Stimulated activated CD4-positive, alpha-beta T cell treated with anti-CD3 and anti-CD28 coated beads, Interleukin-12 subunit alpha, Interleukin-12 subunit beta, amount 100 ng/mL, for 4 hours (primary cell): ENCODE results near the gene LBH.

Experiments used
- DNase-seq: peaks from one replicate; pipeline ENCODE4 v3.0.0-alpha.2; 2020

LBH gene

DNA sequence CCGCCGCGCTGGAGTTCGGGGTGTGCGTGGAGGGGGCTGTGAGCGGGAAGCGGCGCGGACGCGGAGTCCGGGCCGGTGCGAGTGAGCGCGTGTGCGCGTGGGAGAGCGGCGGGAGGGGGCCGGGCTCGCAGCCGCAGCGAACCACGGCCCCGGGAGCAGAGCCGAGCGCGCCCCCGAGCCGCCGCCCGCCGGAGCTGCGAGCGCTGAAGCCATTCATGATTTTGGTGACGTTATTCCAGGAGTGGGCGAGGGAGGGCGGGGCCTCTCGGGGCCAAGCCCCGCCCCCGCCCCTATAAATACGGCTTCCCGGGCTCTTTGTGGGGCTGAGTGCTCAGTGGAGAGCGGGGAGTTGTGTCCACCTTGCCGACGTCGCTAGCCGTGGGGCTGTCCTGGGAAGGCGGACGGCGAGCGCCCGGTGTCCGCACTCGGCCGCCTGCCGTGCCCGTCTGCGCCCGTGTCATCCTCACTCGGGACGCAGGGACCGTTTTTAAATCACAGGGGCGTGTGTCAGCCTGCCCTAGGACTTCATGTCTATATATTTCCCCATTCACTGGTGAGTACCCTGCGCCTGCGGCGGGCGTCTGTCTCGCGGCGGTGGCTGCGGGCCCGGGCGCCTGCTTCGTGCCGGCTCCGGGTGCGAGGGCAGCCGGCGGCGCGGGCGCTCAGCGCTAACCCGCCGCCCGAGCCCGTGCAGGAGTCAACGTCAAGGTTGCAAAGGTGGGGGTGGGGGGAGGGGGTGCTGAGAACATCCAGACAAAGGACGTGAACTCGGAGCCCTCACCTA lies at the start of gene LBH:
Gene LBH, plus strand, starts transcription at position 323 of the 784 bp plus-strand sequence. Its CDS starts 205 bp downstream, at position 528.
- peak; percentile 86 for DNase-seq

DNA sequence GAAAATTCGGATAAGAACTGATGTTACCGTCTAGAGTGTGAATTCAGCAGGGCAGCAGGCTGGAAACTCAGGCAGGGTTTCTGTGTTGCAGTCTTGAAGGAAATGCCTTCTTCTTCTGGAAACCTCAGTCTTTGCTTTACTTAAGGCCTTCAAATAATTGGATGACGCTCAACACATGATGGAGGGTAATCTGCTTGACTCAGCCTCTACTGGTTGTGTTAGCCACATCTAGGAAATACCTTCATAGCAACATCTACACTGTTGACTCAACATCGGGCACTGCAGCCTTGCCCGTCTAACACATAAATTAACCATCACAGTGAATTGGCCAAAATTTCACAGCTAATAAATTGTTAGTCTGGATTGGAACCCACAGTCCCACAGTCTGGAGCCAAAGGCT lies 47.3 kb upstream of the LBH start:
- no peak for DNase-seq

DNA sequence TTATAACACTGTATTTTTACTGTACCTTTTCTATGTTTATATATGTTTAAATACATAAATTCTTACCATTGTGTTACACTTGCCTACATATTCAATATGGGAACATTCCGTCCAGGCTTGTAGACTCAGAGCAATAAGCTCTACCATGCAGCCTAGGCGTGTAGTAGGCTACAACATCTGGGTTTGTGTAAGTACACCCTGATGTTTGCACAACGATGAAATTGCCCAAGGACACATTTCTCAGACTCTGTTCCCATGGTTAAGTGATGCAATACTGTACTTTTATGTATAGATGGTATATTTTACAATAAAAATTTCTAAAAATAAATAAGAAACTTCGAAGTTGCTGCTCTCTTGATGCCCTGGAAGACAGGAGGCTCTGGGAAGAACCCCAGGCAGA lies 46.2 kb upstream of the LBH start:
- DNase-seq, result no peak

DNA sequence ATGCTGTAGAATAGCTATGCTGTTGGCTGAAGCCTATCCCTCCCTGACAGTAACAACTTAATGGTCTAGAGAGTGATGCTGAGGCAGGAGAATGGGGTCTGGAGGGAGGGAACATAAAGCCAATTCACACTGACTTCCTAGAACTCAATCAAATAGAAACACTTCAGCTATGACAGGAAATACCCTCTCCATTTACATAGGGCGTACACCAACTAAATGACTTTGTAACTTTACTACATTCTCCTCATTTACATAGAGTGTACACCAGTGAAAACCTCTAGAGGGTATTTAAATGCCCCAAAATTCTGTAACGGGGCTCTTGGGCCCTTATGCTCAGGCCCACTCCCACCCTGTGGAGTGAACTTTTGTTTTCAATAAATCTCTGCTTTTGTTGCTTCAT lies 43.0 kb upstream of the LBH start:
- DNase-seq, result no peak

DNA sequence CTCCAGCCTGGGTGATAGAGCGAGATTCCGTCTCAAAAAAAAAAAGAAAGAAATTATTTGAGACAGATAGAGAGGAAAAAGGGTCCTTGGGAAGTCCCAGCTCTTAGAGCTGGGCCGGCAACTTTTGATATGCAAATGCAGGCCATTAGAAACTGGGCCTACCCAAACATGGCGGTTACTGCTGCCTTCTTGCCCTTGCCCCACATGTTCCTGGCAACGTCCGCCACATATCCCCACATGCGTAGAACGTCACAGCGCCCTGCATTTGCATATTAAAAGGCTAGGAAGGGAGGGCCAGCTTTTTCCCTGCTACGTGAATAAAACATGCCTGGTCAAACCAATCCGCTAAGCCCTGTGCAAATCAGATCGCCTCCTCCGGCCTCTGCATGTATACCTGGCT lies 40.7 kb upstream of the LBH start:
- DNase-seq, result no peak

DNA sequence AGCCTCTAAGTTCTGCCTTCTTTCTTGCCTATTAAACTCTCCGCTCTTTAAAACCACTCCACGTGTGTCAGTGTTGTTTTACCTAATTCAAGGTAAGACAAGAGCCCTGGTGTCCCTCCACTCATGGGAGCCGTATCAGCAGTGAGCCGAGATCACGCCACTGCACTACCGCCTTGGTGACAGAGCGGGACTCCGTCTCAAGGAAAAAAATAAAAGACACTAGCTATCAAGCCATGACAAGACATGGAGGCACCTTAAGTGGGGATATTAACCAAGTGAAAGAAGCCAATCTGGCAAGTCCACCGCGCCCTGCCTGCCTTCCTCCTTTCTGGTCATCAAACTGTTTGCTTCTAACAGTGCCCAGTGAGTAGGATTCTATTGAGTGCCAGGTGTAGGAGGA lies 40.2 kb upstream of the LBH start:
- DNase-seq, result no peak

DNA sequence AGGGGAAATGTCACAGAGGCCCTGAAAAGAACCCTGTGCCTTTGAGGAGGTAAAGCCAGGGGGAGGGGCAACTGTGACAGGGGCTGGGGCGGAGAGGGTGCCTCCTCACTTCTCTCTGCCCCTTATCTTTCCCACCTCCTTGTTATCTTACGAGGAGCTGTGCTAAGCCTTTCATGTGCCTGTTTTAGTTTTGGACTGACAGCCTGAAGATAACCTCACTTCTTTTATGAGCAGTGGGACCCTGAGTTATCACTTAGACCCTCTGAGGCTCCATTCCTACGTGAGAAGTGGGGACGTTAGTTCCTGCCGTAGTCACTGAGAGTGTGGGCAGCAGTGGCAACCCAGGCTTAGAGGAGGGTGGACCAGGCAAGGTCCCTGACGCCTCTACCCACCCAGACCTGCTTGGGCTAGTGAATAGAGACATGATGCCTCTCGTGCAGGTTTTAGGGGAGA lies 39.5 kb upstream of the LBH start:
- DNase-seq, result no peak

DNA sequence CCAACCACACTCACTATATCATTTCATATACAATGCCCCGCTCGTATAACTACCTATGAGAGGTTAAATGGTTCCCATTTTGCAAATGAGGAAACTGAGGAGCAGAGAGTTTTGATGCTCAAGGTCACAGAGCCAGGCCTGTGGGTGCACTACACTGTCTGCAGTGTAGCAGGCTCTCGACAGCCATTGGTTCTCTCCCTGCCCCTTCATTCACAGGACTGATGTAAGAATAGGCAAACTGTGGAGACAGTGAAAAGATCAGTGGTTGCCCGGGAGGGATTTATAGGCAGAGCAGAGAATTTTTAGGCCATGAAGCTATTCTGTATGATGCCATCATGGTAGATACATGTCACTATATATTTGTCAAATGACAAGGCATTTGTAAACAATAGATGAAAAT lies 39.0 kb upstream of the LBH start:
- no peak for DNase-seq

DNA sequence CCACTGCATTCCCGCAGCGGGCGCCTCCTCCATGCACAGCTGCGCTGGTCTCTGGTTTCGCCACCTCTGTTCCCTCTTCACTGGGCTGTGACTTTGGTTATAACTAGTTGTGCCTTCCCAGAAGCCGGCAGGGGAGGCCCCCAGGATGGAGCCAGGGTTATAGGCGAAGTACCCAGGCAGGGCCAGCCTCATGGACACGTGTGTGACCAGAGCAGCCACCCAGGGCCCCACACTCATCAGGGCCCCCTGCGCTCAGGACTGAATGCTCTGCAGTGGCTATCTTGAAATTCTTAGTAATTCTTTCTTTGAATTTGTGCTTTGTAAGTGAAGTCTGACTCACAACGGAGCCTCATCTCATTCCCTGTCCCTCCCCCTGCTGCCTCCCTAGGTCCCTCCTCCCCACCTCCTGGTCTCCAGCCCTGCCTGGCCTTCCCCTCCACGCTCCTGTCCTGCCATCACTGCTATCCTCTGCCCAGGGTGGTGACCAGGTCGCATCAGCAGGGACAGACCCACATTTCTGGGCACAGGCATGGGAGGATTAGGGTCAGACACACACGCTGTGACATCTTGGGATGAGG lies 38.1 kb upstream of the LBH start:
- DNase-seq, result no peak

DNA sequence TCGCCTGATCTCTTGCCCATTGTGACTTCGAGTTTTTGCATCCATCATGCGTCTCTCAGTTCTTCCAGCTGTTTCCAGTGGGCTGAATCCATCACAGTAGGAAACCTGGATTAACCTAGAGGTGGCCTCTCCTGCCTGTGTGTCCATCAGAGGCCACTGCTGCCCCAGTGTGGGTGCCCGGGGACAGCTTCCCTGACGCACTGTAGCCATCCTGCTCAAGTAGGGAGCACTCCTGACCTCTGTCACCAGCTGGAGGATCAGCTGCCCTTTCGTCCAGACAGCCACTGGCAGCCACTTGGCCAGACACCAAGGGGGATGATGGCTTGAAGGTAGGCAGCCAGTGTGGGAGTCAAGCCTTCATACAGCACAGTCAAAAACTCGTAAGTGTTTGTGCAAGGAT lies 36.9 kb upstream of the LBH start:
- DNase-seq, result no peak

DNA sequence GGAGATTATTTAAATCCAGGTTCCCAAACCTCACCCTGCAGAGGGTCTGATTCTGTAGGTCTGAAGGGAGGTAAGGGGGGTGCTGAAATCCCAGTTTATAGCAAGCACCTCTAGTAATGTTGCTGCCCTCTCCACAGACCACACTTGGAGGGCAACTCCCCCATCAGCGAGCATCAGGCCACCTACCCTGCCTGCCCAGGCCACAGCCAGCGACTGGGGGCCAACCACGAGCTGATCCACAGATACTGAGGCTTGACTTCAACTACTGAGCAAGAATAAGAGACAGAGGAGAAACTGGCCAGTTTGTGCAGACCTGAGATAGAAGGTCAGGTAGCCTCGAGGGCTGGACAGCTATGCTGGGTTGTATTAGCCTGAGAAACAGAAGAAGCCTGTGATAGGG lies 36.3 kb upstream of the LBH start:
- DNase-seq, result no peak

DNA sequence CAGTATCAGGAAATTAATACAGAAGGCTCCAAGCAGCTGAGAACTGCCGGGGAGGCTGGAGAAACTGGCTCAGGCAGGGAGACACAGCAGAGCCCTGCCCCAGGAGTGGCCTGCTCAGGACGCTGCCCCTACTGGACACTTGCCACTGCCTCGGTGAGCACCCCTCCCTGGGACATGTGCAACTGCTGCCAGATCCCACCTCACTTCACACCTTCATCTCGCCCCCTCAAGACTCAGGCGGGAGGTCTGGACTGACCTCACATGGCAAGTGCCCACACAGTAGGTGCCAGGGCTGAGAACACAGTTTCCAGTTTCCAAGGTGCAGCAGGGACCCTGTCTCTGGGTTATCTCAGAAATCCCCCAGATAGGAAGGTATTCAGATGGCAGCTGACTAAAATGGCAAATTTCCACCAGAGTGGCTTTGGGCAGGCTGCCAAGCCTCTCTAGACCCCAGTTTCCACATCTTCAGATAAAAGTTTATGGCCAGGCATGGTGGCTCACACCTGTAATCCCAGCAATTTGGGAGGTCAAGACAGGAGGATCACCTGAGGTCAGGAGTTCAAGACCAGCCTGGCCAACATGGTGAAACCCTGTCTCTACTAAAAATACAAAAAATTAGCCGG lies 33.7 kb upstream of the LBH start:
- DNase-seq, result no peak

DNA sequence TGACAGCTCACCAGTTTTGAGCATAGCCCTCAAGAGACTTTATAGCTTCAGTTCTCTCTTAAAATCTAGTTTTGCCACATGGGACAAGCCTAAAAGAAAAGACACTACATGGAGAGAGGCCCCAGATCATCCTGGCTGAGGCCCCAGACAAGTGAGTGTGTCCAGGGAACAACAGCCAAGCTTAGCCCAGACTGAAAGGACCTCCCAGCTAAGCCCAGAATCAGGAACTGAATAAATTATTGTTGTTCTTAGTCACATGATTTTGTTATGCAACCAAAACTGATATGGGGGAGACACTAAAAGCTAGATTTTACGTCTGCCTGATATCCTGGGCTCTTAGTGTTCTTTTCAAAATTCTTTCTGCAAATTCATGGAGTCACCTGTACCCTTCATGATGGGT lies 29.3 kb upstream of the LBH start:
- no peak for DNase-seq

DNA sequence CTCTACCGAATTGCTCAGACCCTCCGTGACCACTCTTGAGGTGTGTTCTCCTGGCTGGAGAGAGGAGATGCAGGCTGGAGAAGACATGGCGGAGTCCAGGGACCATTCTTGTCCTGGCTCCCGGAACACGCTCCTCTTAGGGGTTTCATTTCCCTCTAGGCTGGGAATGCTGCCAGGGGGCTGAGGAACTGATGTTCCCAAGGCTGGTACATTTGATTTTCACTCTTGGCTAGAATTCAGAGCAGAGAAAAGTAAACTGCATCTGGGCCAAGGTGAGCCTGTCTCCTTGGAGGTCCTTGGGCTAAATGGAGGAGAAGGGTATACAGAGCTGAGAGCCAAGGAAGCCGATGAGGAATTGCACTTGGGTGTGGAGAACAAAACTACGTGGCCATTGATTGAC lies 28.2 kb upstream of the LBH start:
- no peak for DNase-seq

DNA sequence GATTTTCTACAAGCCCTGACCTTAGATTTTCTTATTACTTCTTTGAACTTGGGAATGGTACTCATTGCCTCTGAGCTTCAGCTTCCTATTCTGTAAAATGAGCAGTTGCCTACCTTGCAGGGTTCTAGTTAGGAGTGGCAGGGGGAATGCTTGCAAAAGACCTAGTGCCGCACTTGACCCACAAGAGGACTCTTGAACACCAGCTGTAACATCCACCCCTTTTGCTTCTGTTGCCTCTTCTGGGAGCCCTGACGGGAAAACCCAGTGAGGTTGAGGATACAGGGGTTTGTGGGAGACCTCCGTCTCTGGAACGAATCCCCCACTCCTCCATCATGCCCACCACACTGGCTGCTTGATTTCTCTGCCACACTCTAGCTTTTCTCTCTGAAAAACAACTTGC lies 27.1 kb upstream of the LBH start:
- no peak for DNase-seq

DNA sequence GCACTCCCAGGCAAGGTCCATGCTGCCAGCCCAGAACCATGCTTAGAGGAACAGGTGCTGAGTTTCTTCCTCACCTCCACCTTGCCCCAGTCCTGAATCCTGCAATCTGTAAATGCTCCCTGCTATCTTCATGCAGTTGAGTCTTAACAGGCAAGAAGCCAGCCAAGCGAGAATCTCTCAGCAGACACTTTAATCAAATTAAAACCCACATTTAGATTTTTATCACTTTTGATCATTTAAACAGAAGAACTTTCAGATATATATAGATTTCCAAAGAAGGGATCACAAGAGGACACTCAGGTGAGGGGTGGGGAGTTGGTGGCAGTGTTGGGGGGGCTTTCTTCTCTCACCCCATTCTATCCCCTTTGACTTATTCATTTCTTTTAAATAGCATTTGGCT lies 25.9 kb upstream of the LBH start:
- no peak for DNase-seq

DNA sequence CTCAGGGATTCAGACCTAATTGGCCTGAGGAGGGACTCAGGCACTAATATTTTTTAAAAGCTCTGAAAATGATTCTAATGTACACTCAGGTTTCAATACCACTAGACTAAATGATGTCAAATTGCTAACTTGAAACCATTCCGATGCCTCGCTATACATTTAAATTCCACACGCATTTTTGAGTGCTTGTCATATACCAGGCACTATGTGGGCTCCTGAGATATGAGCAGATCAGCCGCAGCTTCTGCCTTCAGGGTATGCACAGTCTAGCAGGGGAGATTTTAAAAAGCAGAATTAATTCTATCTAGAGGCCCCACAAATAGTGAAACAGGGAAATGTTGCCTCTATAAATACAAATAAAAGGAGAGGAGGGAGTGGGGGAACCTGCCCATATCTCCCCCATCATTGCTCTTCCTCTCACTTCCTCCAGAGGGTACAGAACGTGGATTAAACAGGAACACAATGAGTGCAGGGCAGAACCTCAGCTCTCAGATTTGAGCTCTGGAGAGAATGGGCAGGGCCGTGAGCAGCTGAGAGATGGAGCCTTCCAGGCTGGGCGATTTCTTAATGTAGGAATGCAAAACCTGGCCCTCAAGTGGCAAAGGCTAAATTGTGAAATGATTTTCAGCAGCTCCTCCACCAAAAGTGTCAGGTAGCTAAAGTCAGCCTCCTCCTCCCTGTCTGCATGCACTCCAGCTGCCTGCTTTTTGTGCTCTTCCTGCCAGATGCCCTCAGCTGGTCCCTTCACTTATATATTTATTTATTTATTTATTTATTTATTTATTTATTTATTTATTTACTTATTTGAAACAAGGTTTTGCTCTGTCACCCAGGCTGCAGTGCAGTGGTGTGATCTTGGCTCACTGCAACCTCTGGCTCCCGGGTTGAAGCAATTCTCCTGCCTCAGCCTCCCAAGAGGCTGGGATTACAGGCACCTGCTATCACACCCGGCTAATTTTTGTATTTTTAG lies 24.6 kb upstream of the LBH start:
- no peak for DNase-seq

DNA sequence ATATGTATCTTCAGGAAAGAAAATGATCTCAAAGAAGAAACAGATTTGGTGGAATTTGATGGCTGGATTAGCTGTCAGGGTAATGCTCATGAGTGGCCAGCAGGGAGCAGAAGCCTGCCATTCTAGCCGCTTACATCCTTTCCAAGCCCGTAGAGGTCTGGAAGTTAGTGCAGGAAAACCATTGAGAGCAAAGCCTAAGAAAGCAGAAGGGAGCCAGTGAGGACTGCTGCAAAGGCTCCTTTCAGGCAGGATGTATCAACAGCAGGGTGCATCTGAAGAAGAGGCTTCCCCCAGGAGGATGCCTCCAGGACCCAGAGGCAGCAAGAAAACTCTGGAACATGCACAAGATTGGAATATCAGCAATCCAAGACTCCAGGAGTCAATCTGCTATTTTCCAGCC lies 22.9 kb upstream of the LBH start:
- DNase-seq, result no peak

DNA sequence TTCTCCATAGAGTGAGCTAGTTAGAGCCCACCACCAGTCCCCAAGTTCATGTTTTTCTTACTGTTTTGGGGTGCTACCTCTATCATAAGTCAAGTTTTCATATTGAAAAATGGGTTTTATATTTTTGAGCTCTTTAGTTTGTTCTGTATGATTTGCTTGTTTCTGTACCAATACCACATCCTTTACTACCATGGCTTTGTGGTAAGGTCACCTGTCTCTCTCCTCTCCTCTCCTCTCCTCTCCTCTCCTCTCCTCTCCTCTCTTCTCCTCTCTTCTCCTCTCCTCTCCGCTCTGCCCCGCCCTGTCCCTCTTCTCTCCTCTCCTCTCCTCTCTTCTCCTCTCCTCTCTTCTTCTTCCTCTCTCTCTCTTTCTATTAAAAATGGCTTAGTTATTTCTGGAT lies 22.1 kb upstream of the LBH start:
- DNase-seq, result no peak

DNA sequence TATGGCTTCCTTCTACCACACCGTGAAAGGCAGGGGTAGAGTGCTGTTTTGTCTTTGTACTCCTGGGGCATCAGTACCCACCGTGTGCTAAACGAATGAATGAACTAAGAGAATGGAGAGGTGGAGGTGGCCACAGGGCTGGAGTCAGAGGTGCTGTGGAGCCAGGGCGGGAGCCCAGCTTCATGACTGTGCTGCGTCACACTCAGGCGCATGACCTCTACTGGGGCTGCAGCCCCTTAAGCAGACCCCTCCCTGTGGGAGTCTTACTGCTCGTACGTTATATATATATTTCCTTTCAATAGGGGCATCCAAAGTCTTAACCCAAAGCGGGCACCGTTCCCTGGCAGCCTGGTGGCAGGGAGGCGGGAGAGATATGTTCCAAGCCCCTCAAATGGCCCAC lies 18.0 kb upstream of the LBH start:
- DNase-seq, result no peak

DNA sequence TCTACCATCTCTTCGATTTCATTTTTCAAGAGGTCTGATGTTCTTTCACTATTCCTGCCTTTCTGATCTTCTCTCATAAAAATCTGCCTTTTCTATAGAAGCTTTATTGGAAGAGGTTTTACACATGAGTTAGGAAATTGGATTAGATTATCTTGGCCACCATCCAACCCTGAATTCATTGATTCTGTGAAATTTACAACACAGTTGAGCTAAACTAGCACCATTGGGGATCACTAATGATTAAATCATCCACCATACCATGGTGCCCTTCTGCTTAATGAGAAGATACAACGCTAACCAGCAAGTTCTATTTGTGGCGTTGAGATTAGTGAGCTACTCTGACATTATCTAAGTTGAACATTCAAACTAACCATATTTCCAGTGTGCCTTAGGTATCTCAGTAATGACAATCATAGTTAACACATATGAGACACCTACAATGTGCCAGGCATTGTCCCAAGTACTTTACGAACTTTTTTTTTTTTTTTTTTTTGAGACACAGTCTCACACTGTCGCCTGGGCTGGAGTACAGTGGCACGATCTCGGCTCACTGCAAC lies 17.3 kb upstream of the LBH start:
- DNase-seq, result no peak

DNA sequence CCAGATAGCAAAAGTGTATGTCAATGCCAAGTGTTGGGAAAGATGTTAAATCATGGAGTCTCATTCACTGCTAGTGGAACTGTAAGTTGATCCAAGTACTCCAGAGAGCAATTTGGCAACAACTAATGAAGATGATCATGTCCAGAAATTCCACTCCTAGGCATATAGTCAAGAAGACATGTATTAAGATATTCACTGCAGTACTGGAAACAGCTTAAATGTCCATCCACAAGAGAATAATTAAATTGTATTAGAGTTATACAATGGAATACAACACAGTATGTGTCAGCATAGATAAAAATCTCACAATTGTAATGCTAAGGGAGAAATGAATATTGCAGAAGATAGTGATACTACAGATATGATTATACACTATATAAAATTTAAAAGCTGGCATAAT lies 15.2 kb upstream of the LBH start:
- no peak for DNase-seq
